ENCODE measurements around the gene LDHD. TPM values are rescaled to one million over a fixed set of nuclear protein-coding genes. Genes with fewer than 3 reads are reported as not detected.

LDHD gene
- total and polyA plus RNA-seq, 2 of the 13 experiments (the other 11 are each of a cell fraction or from before 2014, with no cell fraction given): 9.1 to 9.8 TPM

DNA sequence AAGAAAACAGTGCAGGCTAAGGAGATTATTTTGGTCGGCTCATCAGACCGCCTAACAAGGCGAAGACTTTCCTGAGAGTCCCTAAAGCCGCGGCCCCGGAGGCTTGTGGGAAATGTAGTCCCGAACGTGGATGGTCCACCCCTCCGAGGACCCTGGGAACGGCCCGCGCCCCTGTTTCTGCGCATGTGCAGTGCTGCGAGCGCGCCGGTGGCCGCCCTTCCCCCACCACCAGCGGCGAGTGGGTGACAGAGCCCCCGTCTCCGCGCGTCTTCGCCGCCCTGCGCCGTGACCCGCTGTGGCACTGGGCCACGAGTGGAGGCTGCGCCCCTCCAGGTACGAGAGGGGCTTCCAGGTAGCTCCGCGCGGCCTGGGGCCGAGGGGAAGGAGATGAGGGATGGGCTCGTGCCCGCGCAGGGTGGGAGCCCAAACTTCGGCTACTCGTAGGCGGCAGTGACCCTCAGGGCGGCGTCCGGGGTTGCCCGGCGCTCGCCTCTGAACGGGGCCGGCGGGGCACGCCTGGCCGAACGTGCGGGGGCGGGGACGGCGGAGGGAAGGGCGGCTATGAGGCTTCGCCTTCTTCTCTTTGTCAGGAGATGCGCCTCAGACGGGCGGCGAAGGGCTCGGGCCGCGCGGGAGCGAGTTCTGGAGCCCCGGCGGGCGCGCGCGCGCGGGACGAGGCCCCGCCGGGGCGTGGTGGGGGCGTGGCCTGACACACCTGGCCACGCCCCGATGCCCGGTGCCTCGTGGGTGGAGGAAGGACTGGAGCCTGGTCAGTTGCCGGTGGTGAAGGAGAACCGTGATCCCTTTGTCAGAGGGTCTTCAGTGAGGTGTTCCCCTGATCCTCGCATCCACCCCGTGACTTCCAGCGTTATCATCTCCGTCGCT is 32.0 kb upstream of the LDHD start, which contains the start of gene ZFP1 (continued):
- TF ChIP-seq, protein P1, sequence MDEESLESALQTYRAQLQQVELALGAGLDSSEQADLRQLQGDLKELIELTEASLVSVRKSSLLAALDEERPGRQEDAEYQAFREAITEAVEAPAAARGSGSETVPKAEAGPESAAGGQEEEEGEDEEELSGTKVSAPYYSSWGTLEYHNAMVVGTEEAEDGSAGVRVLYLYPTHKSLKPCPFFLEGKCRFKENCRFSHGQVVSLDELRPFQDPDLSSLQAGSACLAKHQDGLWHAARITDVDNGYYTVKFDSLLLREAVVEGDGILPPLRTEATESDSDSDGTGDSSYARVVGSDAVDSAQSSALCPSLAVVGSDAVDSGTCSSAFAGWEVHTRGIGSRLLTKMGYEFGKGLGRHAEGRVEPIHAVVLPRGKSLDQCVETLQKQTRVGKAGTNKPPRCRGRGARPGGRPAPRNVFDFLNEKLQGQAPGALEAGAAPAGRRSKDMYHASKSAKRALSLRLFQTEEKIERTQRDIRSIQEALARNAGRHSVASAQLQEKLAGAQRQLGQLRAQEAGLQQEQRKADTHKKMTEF (CRISPR knock-in tag; IDR thresholded peaks at IDR 0.05): peak; percentile 97
- TF ChIP-seq TGIF2 (CRISPR knock-in tag; IDR thresholded peaks at IDR 0.05): peak; percentile 47; the same call in 1 of the 2 replicates
- no peak for TF ChIP-seq GABPA (IDR thresholded peaks at IDR 0.05; ENCODE audit: low read depth, low read length)
- peak; percentile 48 for TF ChIP-seq GABPA (CRISPR knock-in tag; IDR thresholded peaks at IDR 0.05; ENCODE audit: low read depth)
- TF ChIP-seq, protein P2, sequence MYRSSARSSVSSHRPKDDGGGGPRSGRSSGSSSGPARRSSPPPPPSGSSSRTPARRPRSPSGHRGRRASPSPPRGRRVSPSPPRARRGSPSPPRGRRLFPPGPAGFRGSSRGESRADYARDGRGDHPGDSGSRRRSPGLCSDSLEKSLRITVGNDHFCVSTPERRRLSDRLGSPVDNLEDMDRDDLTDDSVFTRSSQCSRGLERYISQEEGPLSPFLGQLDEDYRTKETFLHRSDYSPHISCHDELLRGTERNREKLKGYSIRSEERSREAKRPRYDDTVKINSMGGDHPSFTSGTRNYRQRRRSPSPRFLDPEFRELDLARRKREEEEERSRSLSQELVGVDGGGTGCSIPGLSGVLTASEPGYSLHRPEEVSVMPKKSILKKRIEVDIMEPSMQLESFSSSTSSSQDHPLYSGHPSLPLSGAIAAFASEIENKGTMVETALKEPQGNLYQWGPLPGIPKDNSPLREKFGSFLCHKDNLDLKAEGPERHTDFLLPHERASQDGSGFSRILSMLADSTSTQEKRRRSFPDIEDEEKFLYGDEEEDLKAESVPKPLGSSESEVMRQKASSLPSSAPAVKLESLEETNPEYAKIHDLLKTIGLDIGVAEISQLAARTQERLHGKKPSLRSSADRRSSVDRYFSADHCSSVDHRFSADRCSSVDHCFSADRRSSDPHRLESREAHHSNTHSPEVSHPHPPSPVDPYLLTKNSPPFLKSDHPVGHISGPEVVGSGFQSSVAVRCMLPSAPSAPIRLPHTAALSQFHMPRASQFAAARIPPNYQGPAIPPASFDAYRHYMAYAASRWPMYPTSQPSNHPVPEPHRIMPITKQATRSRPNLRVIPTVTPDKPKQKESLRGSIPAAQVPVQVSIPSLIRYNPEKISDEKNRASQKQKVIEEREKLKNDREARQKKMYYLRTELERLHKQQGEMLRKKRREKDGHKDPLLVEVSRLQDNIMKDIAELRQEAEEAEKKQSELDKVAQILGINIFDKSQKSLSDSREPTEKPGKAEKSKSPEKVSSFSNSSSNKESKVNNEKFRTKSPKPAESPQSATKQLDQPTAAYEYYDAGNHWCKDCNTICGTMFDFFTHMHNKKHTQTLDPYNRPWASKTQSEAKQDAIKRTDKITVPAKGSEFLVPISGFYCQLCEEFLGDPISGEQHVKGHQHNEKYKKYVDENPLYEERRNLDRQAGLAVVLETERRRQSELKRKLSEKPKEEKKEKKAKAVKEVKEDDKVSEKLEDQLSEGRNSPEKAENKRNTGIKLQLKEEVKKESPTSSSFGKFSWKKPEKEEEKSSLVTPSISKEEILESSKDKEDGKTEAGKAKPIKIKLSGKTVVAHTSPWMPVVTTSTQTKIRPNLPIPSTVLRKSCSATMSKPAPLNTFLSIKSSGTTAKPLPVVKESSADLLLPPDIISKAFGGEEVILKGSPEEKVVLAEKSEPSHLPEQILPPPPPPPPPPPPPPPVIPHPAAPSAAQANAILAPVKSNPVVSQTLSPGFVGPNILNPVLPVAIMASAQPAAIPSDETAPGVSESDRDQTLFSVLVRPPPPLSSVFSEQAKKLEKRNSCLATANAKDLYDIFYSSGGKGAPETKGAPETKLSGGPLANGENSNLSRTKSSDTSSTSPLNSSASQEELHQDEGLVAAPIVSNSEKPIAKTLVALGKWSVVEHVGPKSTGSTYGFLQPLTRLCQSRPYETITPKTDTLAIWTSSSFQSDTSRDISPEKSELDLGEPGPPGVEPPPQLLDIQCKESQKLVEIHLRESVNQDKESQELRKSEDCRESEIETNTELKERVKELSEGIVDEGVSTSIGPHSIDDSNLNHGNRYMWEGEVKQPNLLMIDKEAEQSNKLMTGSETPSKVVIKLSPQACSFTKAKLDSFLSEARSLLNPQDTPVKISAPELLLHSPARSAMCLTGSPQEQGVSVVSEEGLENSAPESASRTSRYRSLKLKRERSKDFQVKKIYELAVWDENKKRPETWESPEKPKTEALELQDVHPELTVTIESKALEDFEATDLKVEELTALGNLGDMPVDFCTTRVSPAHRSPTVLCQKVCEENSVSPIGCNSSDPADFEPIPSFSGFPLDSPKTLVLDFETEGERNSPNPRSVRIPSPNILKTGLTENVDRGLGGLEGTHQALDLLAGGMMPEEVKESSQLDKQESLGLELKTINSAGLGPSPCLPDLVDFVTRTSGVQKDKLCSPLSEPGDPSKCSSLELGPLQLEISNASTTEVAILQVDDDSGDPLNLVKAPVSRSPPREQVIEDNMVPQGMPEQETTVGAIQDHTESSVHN (CRISPR knock-in tag; IDR thresholded peaks at IDR 0.05): peak; percentile 70; the same call in 1 of the 2 replicates
- TF ChIP-seq, protein P3, sequence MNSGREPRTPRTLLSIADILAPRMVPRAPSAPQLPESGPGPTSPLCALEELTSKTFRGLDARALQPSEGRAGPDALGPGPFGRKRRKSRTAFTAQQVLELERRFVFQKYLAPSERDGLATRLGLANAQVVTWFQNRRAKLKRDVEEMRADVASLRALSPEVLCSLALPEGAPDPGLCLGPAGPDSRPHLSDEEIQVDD (CRISPR knock-in tag; IDR thresholded peaks at IDR 0.05; ENCODE audit: borderline replicate concordance): peak; percentile 56; the same call in 1 of the 2 replicates
- TF ChIP-seq, protein P4, sequence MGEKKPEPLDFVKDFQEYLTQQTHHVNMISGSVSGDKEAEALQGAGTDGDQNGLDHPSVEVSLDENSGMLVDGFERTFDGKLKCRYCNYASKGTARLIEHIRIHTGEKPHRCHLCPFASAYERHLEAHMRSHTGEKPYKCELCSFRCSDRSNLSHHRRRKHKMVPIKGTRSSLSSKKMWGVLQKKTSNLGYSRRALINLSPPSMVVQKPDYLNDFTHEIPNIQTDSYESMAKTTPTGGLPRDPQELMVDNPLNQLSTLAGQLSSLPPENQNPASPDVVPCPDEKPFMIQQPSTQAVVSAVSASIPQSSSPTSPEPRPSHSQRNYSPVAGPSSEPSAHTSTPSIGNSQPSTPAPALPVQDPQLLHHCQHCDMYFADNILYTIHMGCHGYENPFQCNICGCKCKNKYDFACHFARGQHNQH (CRISPR knock-in tag; IDR thresholded peaks at IDR 0.05): peak; percentile 84
- TF ChIP-seq RXRA (CRISPR knock-in tag; IDR thresholded peaks at IDR 0.05): peak; percentile 92
- TF ChIP-seq, protein P5, sequence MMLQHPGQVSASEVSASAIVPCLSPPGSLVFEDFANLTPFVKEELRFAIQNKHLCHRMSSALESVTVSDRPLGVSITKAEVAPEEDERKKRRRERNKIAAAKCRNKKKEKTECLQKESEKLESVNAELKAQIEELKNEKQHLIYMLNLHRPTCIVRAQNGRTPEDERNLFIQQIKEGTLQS (CRISPR knock-in tag; IDR thresholded peaks at IDR 0.05): peak; percentile 49; the same call in 1 of the 2 replicates
- TF ChIP-seq ERF (CRISPR knock-in tag; IDR thresholded peaks at IDR 0.05): peak; percentile 96
- peak; percentile 61 for TF ChIP-seq ZFYVE20 (CRISPR knock-in tag; IDR thresholded peaks at IDR 0.05; ENCODE audit: borderline replicate concordance, low read depth)
- TF ChIP-seq, protein P6, sequence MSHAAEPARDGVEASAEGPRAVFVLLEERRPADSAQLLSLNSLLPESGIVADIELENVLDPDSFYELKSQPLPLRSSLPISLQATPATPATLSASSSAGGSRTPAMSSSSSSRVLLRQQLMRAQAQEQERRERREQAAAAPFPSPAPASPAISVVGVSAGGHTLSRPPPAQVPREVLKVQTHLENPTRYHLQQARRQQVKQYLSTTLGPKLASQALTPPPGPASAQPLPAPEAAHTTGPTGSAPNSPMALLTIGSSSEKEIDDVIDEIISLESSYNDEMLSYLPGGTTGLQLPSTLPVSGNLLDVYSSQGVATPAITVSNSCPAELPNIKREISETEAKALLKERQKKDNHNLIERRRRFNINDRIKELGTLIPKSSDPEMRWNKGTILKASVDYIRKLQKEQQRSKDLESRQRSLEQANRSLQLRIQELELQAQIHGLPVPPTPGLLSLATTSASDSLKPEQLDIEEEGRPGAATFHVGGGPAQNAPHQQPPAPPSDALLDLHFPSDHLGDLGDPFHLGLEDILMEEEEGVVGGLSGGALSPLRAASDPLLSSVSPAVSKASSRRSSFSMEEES (CRISPR knock-in tag; IDR thresholded peaks at IDR 0.05): 0 out of 2 replicates have a peak, but pooled peaks have one; percentile 26
- peak; percentile 72 for TF ChIP-seq PHF20 (CRISPR knock-in tag; IDR thresholded peaks at IDR 0.05)
- no peak for TF ChIP-seq ZNF17 (CRISPR knock-in tag; IDR thresholded peaks at IDR 0.05)
